Breast epithelium (tissue), 3 donors: Measurements from ENCODE around the gene SFTA2.

Experiments used
- POLR2A ChIP-seq: fragments of 450-650 bp; IDR thresholded peaks from one replicate; pipeline ENCODE4 v1.6.1; 2016; ENCODE audit warnings: antibody characterized with exemption, mild to moderate bottlenecking, moderate library complexity
- TF ChIP-seq, protein P1 (sequence below), 3 donors: fragments of 450-650 bp; IDR thresholded peaks; one replicate each; pipeline ENCODE4 v1.5.1; 2016 to 2017; ENCODE audit warnings: antibody characterized with exemption in 3 of 3, mild to moderate bottlenecking in 3 of 3, moderate library complexity in 3 of 3

DNA sequence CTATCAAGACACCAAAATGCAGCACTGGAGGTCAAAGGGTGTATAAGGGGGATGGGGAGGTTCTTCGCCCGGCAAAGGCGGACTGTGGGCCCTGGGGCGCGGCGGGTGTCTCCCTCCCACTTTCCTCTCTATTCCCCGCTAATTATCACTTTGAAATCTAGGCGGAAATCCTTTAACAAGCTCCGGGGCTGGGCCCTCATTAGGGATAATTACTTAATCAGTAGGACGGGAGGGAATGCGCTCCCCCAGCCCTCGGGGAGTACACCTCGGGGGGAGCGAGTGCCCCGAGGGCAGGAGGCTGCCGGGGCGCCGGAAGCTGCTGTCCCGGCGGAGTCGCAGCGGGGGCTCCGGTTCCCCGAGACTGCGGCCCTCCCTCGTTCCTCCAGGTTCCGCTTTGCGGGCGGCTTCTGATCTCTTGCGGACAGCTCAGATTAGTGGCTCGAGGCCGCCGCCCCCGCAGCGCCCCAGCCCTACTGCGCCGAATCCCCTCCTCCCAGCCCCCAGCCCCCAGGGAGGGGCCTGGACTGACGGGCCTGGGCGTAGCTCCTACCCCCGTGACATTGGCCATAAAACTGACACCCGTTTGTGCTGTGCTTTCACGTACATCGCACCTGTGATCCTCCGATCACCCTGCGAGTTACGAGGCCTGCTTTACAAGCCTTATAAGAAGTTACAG is 23.5 kb upstream of the SFTA2 start:
- TF ChIP-seq, protein P1, sequence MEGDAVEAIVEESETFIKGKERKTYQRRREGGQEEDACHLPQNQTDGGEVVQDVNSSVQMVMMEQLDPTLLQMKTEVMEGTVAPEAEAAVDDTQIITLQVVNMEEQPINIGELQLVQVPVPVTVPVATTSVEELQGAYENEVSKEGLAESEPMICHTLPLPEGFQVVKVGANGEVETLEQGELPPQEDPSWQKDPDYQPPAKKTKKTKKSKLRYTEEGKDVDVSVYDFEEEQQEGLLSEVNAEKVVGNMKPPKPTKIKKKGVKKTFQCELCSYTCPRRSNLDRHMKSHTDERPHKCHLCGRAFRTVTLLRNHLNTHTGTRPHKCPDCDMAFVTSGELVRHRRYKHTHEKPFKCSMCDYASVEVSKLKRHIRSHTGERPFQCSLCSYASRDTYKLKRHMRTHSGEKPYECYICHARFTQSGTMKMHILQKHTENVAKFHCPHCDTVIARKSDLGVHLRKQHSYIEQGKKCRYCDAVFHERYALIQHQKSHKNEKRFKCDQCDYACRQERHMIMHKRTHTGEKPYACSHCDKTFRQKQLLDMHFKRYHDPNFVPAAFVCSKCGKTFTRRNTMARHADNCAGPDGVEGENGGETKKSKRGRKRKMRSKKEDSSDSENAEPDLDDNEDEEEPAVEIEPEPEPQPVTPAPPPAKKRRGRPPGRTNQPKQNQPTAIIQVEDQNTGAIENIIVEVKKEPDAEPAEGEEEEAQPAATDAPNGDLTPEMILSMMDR (IDR thresholded peaks at IDR 0.05): no peak
- no peak for TF ChIP-seq POLR2A
